Superior temporal gyrus (tissue), 1 donor: Measurements from ENCODE around the gene VAX1.
"Not testable (repeated sequence)": the region's sequence is repeated elsewhere in the genome, so short reads cannot be mapped to it uniquely, and the experiment has no call there.

Experiments used
- DNase-seq: peaks from one replicate; pipeline ENCODE4 v3.0.0-alpha.2; 2016; ENCODE audit errors: extremely low spot score

VAX1 gene

GRCh38 chr10:117137911-117138642, at the start of gene VAX1:
TSS of gene VAX1 (minus strand) at chr10:117138270. CDS start at chr10:117138056, 214 bp downstream.
- DNase-seq: no peak

GRCh38 chr10:117186832-117187615, 49.0 kb upstream of the VAX1 start:
- DNase-seq: no peak

GRCh38 chr10:117185817-117186216, 47.7 kb upstream of the VAX1 start:
- DNase-seq: not testable (repeated sequence)

GRCh38 chr10:117184821-117185220, 46.8 kb upstream of the VAX1 start:
- no peak for DNase-seq

GRCh38 chr10:117184296-117184695, 46.2 kb upstream of the VAX1 start:
- no peak for DNase-seq

- DNase-seq: no peak
Measured at GRCh38 chr10:117178190-117178589, 40.1 kb upstream of the VAX1 start.

GRCh38 chr10:117175901-117176534, 37.9 kb upstream of the VAX1 start:
- peak; percentile 94 for DNase-seq

- no peak for DNase-seq
Measured at GRCh38 chr10:117175215-117175900, 37.3 kb upstream of the VAX1 start.

- peak; percentile 95 for DNase-seq
Measured at GRCh38 chr10:117174439-117175214, 36.6 kb upstream of the VAX1 start.

- DNase-seq: no peak
Measured at GRCh38 chr10:117170244-117170643, 32.2 kb upstream of the VAX1 start.

- DNase-seq: no peak
Measured at GRCh38 chr10:117169480-117169879, 31.4 kb upstream of the VAX1 start.

- no peak for DNase-seq
Measured at GRCh38 chr10:117168729-117169128, 30.7 kb upstream of the VAX1 start.

GRCh38 chr10:117167789-117168674, 30.0 kb upstream of the VAX1 start:
- peak; percentile 72 for DNase-seq

GRCh38 chr10:117167346-117167788, 29.3 kb upstream of the VAX1 start:
- no peak for DNase-seq

- no peak for DNase-seq
Measured at GRCh38 chr10:117166418-117167345, 28.6 kb upstream of the VAX1 start.

- peak; percentile 61 for DNase-seq
Measured at GRCh38 chr10:117165538-117166417, 27.7 kb upstream of the VAX1 start.

GRCh38 chr10:117164592-117165537, 26.8 kb upstream of the VAX1 start:
- DNase-seq: no peak
